ENCODE results near the gene TBC1D24. TPM values are rescaled to one million over a fixed set of nuclear protein-coding genes. Genes with fewer than 3 reads are reported as not detected.

The TBC1D24 gene
- total RNA-seq, 2 experiments from 2014 or later: 16.6 to 16.7 TPM

- Mint-ChIP-seq H3K9me3 (no peaks in the 10 kb centered on the region), H3K4me1 (ENCODE audit: low read depth) (peaks cover 13% of the 10 kb centered on the region), H3K4me3 (no peak overlapping the region), H3K27me3 (peaks cover 3% of the 10 kb centered on the region), H3K27ac (no peak overlapping the region), H3K36me3 (ENCODE audit: low read depth) (peaks cover 8% of the 10 kb centered on the region)
- ChIA-PET POLR2A (interaction anchor here (1.0 to 3.2 kb wide), 3 partner anchors 11 to 308 kb away, joined by 3 to 17 read pairs (median 4); partner anchors contain the start of gene ATP6V0C), CTCF (no interaction called here)
- intact Hi-C loops (cut with micrococcal nuclease): no loop called here
- no peak for TF ChIP-seq CTCF (IDR thresholded peaks at IDR 0.05)
- DNase-seq (no peak), ATAC-seq (no peak)
These were observed 12.7 kb upstream of the TBC1D24 start for GRCh38 chr16:2462031-2462866.

- ChIA-PET POLR2A (no interaction called here), CTCF (no interaction called here)
- DNase-seq (no peak), ATAC-seq (no peak)
- TF ChIP-seq CTCF (IDR thresholded peaks at IDR 0.05): no peak
- Mint-ChIP-seq H3K36me3 (ENCODE audit: low read depth) (peaks cover 5% of the 10 kb centered on the region), H3K9me3 (no peaks in the 10 kb centered on the region), H3K4me1 (ENCODE audit: low read depth) (peaks cover 17% of the 10 kb centered on the region), H3K27ac (no peak overlapping the region), H3K4me3 (no peak overlapping the region), H3K27me3 (peaks cover 10% of the 10 kb centered on the region)
- intact Hi-C loops (cut with micrococcal nuclease): no loop called here
These were observed 10.6 kb upstream of the TBC1D24 start for GRCh38 chr16:2464333-2464732.

- Mint-ChIP-seq H3K36me3 (ENCODE audit: low read depth) (peaks cover 5% of the 10 kb centered on the region), H3K27ac (no peak overlapping the region), H3K4me1 (ENCODE audit: low read depth) (peaks cover 18% of the 10 kb centered on the region), H3K4me3 (no peak overlapping the region), H3K27me3 (peaks cover 24% of the 10 kb centered on the region), H3K9me3 (no peaks in the 10 kb centered on the region)
- ATAC-seq: no peak
- intact Hi-C loops (cut with micrococcal nuclease): no loop called here
- ChIA-PET CTCF (interaction anchor here (1.0 kb wide), 1 partner anchor 12 kb away, joined by 3 read pairs; no protein-coding TSS in a partner anchor), POLR2A (no interaction called here)
- TF ChIP-seq CTCF (IDR thresholded peaks at IDR 0.05): no peak
- DNase-seq: no peak
These were observed 9.1 kb upstream of the TBC1D24 start for GRCh38 chr16:2465653-2466415.

- Mint-ChIP-seq H3K36me3 (ENCODE audit: low read depth) (peaks cover 5% of the 10 kb centered on the region), H3K4me3 (no peak overlapping the region), H3K4me1 (ENCODE audit: low read depth) (peaks cover 18% of the 10 kb centered on the region), H3K9me3 (no peaks in the 10 kb centered on the region), H3K27ac (no peak overlapping the region), H3K27me3 (peaks cover 24% of the 10 kb centered on the region)
- peak; percentile 8 for ATAC-seq
- CTCF ChIA-PET: interaction anchor here (1.0 kb wide), 1 partner anchor 11 kb away, joined by 3 read pairs; no protein-coding TSS in a partner anchor
- intact Hi-C loops (cut with micrococcal nuclease): no loop called here
- POLR2A ChIA-PET: interaction anchor here (0.7 to 0.9 kb wide), 2 partner anchors 51 to 312 kb away, joined by 3 read pairs; partner anchors contain the start of gene TRAF7
- peak; percentile 54 for DNase-seq
- TF ChIP-seq CTCF (IDR thresholded peaks at IDR 0.05): no peak
These were observed 8.0 kb upstream of the TBC1D24 start for GRCh38 chr16:2466667-2467527.
